T-cell (primary cell): ENCODE results near the gene C1QTNF6. TPM values are rescaled to one million over a fixed set of nuclear protein-coding genes. Genes with fewer than 3 reads are reported as not detected.

Source experiments
- ATAC-seq, 4 experiments: fragments of 200-7000 bp in 3 of 4; fragments of 150-1000 bp in 1 of 4; cut with Tn5 transposase; replicated peaks in 1 of 4; 1 replicate in 3 of 4; 2 replicates in 1 of 4; pipeline ENCODE4 v1.10.0; 2021; ENCODE audit warnings: moderate library complexity in 3 of 4, mild to moderate bottlenecking in 2 of 4, moderate number of reproducible peaks in 1 of 4
- CTCF ChIA-PET, 2 donors: fragments of 300-600 bp; sonication (Branson Sonifier 250); formaldehyde crosslinking; loops; one replicate each; lab custom pipeline; 2022; ENCODE audit warnings: antibody characterized with exemption in 2 of 2; lab: Charles Lee
- POLR2A ChIA-PET, 2 donors: fragments of 300-600 bp; sonication (Branson Sonifier 250); formaldehyde crosslinking; loops; one replicate each; lab custom pipeline; 2022; ENCODE audit warnings: antibody characterized with exemption in 2 of 2; lab: Charles Lee
- DNase-seq, 35 experiments: peaks; one replicate each; pipeline versions ENCODE4 v3.0.0 to v3.0.0-alpha.2; 2013 to 2023
- H3K27ac ChIP-seq: one replicate; pipeline ENCODE4 v1.5.1; 2013; ENCODE audit warnings: low read length
- H3K27me3 ChIP-seq, 2 experiments: replicated peaks in 1 of 2; 1 replicate in 1 of 2; 2 replicates in 1 of 2; pipeline versions ENCODE4 v1.6.1 to v1.7.0; 2013; ENCODE audit warnings: low read length in 1 of 2, mixed read lengths in 1 of 2; ENCODE audit not compliant: control insufficient read depth in 2 of 2, insufficient read depth in 2 of 2; ENCODE audit errors: extremely low read depth in 1 of 2
- H3K36me3 ChIP-seq, 2 donors: 1 replicate in 1 of 2; 2 replicates in 1 of 2; pipeline versions ENCODE4 v1.6.1 to v1.7.0; 2013; ENCODE audit warnings: low read length in 1 of 2; ENCODE audit not compliant: control insufficient read depth in 2 of 2, insufficient read depth in 1 of 2; ENCODE audit errors: extremely low read depth in 1 of 2
- H3K4me1 ChIP-seq, 2 experiments: 1 replicate in 1 of 2; 2 replicates in 1 of 2; pipeline versions ENCODE4 v1.6.1 to v1.7.0; 2013; ENCODE audit warnings: low read length in 2 of 2, mixed read lengths in 1 of 2; ENCODE audit not compliant: insufficient read depth in 2 of 2, control insufficient read depth in 1 of 2; ENCODE audit errors: extremely low read depth in 1 of 2
- H3K4me3 ChIP-seq, 2 donors: 1 replicate in 1 of 2; 2 replicates in 1 of 2; pipeline versions ENCODE4 v1.5.1 to v1.7.0; 2013; ENCODE audit warnings: mild to moderate bottlenecking in 2 of 2, low read length in 1 of 2, moderate library complexity in 1 of 2; ENCODE audit not compliant: control insufficient read depth in 1 of 2; ENCODE audit errors: extremely low read depth in 1 of 2
- H3K9me3 ChIP-seq: 2 replicates; pipeline ENCODE4 v1.7.0; 2013
- H3K27ac Mint-ChIP-seq, 2 donors: one replicate each; pipeline ENCODE4 v1.8.0; 2020 to 2021; ENCODE audit warnings: mild to moderate bottlenecking in 2 of 2, mixed read lengths in 2 of 2
- H3K27me3 Mint-ChIP-seq, 2 donors: one replicate each; pipeline ENCODE4 v1.8.0; 2021 to 2022; ENCODE audit warnings: mixed read lengths in 2 of 2
- H3K36me3 Mint-ChIP-seq: one replicate; pipeline ENCODE4 v1.8.0; 2021; ENCODE audit warnings: mixed read lengths
- H3K4me1 Mint-ChIP-seq, 3 donors: one replicate each; pipeline ENCODE4 v1.8.0; 2020 to 2022; ENCODE audit warnings: mixed read lengths in 3 of 3, mild to moderate bottlenecking in 1 of 3
- H3K4me3 Mint-ChIP-seq, 3 donors: one replicate each; pipeline ENCODE4 v1.8.0; 2020 to 2022; ENCODE audit warnings: mild to moderate bottlenecking in 3 of 3, mixed read lengths in 3 of 3, moderate library complexity in 3 of 3
- H3K9me3 Mint-ChIP-seq, 3 donors: one replicate each; pipeline ENCODE4 v1.8.0; 2020 to 2022; ENCODE audit warnings: mixed read lengths in 3 of 3
- WGBS: methylation state at CpG from one replicate; pipeline ENCODE4 v1.1.5; 2013; ENCODE audit warnings: missing lambda C conversion rate; ENCODE audit not compliant: insufficient coverage; 5-methylcytosine and 5-hydroxymethylcytosine counted together
- total RNA-seq, 35 experiments: library from RNA in 6 of 35; stranded (reverse) in 6 of 35; fragments of 120-200 nt in 1 of 35; gene quantifications; one replicate each; pipeline versions ENCODE4 v1.2.1 to v1.2.4 and lab custom pipeline; 2013 to 2026

The C1QTNF6 gene
- total RNA-seq, 5 donors from 2014 or later (not counting 1 experiment from before 2014, with no cell fraction given), result 9.0 to 26.4 (median 22.0) TPM

DNA sequence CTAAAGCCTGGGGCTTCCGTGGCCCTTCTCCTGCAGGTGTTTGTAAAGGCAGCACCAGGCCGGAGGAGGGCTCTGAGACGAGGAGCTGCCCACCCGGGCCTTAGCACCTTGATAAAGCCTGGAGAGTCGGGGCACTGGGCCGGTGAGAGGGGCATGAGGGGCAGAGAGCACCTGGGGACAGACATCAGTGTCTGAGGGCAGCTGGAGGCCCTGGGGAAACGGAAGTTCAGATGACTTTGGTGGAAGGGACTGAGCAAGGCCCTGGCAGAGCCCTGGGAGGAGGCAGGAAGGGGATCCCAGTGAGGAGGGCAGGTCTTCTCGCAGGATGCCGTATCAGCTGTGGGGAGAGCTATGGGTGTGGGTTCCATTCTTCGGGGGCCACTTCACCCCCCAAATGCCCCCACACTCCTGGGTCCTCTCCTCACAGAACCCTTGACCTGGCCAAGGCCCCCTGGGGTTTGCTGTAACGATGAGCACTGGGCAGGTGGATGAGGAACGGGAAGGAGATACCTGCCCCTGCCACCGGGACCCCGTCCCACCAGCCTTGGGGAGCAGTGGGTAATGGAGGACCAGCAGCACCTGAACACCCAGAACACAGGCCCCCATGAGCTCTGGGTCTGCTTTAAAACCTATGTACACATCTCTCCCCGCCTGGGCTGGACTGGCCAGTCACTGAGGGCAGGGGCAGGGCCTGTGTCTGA lies 7.4 kb downstream of the C1QTNF6 start:
- Histone ChIP-seq H3K27ac (no peak overlapping the region), H3K27me3 (peaks cover 0 to 21% of the 10 kb centered on the region in 2 experiments), H3K4me1 (peaks cover 0 to 47% of the 10 kb centered on the region in 2 experiments), H3K9me3 (no peaks in the 10 kb centered on the region), H3K4me3 (no peak overlapping the region), H3K36me3 (no peaks in the 10 kb centered on the region)
- no peaks in the 10 kb centered on the region for H3K36me3 Mint-ChIP-seq
- CTCF ChIA-PET, result no interaction called here
- DNase-seq, result no peak
- WGBS, result 89% methylated on average over 7 of the region's 15 CpGs
- POLR2A ChIA-PET, result no interaction called here
- no peaks in the 10 kb centered on the region for H3K9me3 Mint-ChIP-seq
- H3K4me1 Mint-ChIP-seq, result peaks cover 39 to 42% (median 41%) of the 10 kb centered on the region in 3 donors
- peaks cover 4 to 6% of the 10 kb centered on the region in 2 donors for H3K27me3 Mint-ChIP-seq
- H3K4me3 Mint-ChIP-seq, result no peak overlapping the region
- ATAC-seq, result no peak
- no peak overlapping the region for H3K27ac Mint-ChIP-seq

DNA sequence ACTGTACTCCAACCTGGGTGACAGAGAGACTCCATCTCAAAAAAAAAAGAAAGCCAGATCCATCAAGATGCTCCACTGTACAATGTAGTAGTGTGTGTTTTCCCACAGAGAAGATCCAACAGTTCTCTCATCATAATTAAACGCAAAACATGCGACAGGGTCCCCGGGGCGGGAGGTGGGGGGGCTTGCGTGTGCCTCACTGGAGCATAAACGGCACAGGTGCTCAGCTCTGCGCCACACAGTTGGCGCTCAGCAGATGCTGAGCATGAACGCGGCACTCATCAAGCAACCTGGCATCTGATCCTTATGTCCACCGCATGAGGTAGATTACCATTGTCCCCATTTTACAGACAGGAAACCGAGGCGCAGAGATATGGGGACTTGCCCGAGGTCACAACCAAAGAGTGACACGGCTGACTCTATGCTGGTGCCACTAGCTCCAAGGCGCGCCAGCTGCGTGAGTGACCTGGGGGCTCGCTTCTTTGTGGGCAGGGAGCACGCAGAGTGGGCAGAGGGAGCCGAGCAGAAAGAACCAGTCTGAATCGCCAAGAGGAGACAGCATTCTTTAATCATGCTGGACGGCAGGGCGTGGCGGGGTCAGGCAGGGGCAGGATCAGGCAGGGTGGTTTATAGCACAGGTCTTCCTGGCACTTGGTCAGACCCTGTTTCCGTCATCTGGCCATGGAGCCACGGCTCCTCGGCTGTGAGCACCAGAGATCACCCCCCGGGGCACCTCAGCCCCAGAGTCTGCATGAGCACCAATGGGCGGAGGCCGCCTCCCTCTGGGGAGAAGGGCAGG lies 8.2 kb downstream of the C1QTNF6 start:
- H3K27ac Mint-ChIP-seq, result no peak overlapping the region
- ChIA-PET POLR2A (no interaction called here), CTCF (no interaction called here)
- no peaks in the 10 kb centered on the region for H3K9me3 Mint-ChIP-seq
- H3K4me1 Mint-ChIP-seq, result peaks cover 33 to 35% (median 33%) of the 10 kb centered on the region in 3 donors
- no peak for ATAC-seq
- peaks cover 0 to 38% of the 10 kb centered on the region in 2 experiments for H3K4me1 ChIP-seq
- H3K4me3 Mint-ChIP-seq, result no peak overlapping the region
- H3K27me3 ChIP-seq, result peaks cover 0 to 26% of the 10 kb centered on the region in 2 experiments
- 94% methylated on average over 29 of the region's 31 CpGs for WGBS
- H3K36me3 ChIP-seq, result no peaks in the 10 kb centered on the region
- H3K27me3 Mint-ChIP-seq, result peaks cover 4 to 6% of the 10 kb centered on the region in 2 donors
- no peak overlapping the region for H3K4me3 ChIP-seq
- no peak overlapping the region for H3K27ac ChIP-seq
- no peak for DNase-seq
- no peaks in the 10 kb centered on the region for H3K9me3 ChIP-seq
- H3K36me3 Mint-ChIP-seq, result no peaks in the 10 kb centered on the region

DNA sequence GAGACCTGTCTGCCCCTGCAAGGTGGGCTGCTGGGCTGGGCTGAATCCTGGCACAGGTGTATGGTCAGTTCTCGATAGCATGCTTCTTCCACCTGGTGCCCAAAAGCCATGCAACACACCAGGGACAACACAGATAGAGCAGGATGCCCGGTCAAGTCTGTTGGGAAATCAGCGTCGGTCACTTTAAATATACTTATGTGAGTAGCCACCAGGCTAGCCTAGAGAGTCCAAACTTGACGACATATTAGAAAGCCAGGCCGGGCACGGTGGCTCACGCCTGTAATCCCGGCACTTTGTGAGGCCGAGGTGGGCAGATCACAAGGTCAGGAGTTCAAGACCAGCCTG lies 8.9 kb downstream of the C1QTNF6 start:
- Mint-ChIP-seq H3K9me3 (no peaks in the 10 kb centered on the region), H3K4me1 (peaks cover 29 to 31% (median 30%) of the 10 kb centered on the region in 3 donors), H3K27me3 (peaks cover 4 to 6% of the 10 kb centered on the region in 2 donors), H3K27ac (no peak overlapping the region), H3K4me3 (no peak overlapping the region), H3K36me3 (peaks cover 6% of the 10 kb centered on the region)
- no peak overlapping the region for H3K27ac ChIP-seq
- peaks cover 0 to 31% of the 10 kb centered on the region in 2 experiments for H3K4me1 ChIP-seq
- H3K4me3 ChIP-seq, result no peak overlapping the region
- ATAC-seq (no peak), DNase-seq (no peak)
- H3K27me3 ChIP-seq, result peaks cover 0 to 26% of the 10 kb centered on the region in 2 experiments
- no peaks in the 10 kb centered on the region for H3K9me3 ChIP-seq
- CTCF ChIA-PET, result no interaction called here
- POLR2A ChIA-PET, result no interaction called here
- 98% methylated on average over 9 of the region's 10 CpGs for WGBS
- H3K36me3 ChIP-seq, result no peaks in the 10 kb centered on the region

DNA sequence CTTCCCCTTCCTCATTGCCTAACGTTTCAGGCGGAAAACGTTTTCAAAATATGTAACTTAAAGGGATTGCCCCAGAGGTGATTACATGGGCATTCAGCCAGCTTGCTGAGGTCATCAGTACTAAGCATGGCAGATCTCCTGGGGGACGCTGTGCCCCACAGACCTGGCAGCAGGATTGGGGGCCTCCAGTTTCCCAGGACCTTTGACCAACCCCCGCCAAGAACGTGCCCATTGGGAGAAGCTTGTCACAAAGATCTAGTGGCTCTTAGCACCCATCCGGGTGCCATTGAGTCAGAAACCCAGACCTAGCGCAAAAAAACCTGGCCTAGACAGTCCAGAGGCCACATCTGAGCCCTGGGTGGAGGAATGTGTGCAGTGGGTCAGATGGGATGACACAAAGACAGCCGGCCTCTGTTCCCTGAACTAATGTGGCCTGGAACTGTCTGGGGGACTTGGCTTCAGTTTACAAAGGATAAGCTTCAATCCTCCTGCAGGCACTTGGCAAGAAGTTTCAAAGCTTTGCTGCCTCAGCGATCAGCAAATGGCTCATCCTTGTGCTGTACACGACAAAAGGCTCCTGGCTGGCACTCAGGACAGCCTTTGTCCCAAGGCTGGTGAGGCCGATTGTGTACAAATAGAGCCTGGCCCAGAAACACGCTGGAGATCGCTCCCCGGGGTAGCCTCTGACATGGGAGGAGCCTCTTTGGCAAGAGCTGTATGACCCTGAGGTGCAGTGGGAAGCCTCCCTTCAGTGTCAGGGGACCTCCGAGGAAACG lies 9.5 kb downstream of the C1QTNF6 start:
- DNase-seq (no peak), ATAC-seq (no peak)
- Histone ChIP-seq H3K4me1 (peaks cover 0 to 26% of the 10 kb centered on the region in 2 experiments), H3K27me3 (peaks cover 0 to 26% of the 10 kb centered on the region in 2 experiments), H3K27ac (no peak overlapping the region), H3K4me3 (no peak overlapping the region), H3K36me3 (no peaks in the 10 kb centered on the region), H3K9me3 (no peaks in the 10 kb centered on the region)
- Mint-ChIP-seq H3K27ac (no peak overlapping the region), H3K9me3 (no peaks in the 10 kb centered on the region), H3K36me3 (peaks cover 6% of the 10 kb centered on the region), H3K4me1 (peaks cover 25 to 29% (median 28%) of the 10 kb centered on the region in 3 donors), H3K4me3 (peak overlapping the region in 1 of 3 donors; percentile 59), H3K27me3 (peaks cover 4 to 6% of the 10 kb centered on the region in 2 donors)
- POLR2A ChIA-PET, result no interaction called here
- CTCF ChIA-PET, result no interaction called here
- 89% methylated on average over 15 of the region's 17 CpGs for WGBS

DNA sequence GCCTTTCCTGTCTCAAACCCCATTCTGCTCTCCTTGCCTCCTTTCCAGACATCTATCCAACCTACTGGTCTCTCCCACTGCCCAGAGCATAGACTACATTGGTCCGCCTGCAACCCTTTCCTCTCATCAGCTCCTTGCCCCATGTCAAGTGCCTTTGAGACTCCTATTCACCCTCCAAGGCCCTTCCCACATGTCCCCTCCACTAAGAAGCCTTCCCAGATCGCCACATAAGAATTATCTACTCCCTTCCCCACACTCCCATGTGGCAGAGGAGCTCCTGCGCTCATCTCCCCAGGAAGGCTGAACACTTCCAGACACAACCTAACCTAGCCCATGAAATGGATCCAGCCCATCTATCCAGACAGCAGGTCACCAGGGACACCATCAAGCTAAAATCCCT lies 10.3 kb downstream of the C1QTNF6 start:
- Mint-ChIP-seq H3K4me1 (peaks cover 24 to 26% (median 25%) of the 10 kb centered on the region in 3 donors), H3K9me3 (no peaks in the 10 kb centered on the region), H3K27me3 (peaks cover 4 to 6% of the 10 kb centered on the region in 2 donors), H3K4me3 (peak overlapping the region in 1 of 3 donors; percentile 59), H3K36me3 (peaks cover 6% of the 10 kb centered on the region), H3K27ac (peak overlapping the region in 1 of 2 donors; percentile 35)
- no peak for DNase-seq
- CTCF ChIA-PET, result no interaction called here
- no peak for ATAC-seq
- Histone ChIP-seq H3K9me3 (no peaks in the 10 kb centered on the region), H3K4me3 (no peak overlapping the region), H3K4me1 (peaks cover 0 to 18% of the 10 kb centered on the region in 2 experiments), H3K27me3 (peaks cover 0 to 26% of the 10 kb centered on the region in 2 experiments), H3K36me3 (no peaks in the 10 kb centered on the region), H3K27ac (no peak overlapping the region)
- 88% methylated on average over 3 of the region's 3 CpGs for WGBS
- POLR2A ChIA-PET, result no interaction called here

DNA sequence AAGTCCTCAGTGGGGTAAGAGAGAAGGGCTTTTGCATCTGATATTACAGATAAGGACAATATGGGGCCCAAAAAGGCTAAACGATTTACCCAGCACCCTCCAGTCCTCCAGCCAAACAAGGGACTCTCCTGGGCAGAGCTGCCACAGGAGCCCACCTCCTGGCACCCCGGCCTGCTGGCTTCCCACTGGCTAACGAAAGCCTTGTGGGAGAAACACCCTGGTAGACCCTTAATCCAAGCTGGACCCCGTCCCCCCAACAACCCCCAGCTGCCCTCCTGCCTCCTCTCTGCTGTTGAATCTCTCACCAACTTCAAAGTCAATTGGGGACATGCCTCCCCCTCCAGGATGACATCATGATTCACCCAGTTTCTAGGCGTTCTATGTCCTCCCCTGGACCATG lies 10.8 kb downstream of the C1QTNF6 start:
- peaks cover 24 to 26% (median 25%) of the 10 kb centered on the region in 3 donors for H3K4me1 Mint-ChIP-seq
- no peak overlapping the region for H3K27ac Mint-ChIP-seq

More for the DNA sequence above, 10.8 kb downstream of the C1QTNF6 start:
- ChIA-PET CTCF (no interaction called here), POLR2A (no interaction called here)
- peaks cover 4 to 6% of the 10 kb centered on the region in 2 donors for H3K27me3 Mint-ChIP-seq
- peaks cover 0 to 26% of the 10 kb centered on the region in 2 experiments for H3K27me3 ChIP-seq
- peaks cover 0 to 17% of the 10 kb centered on the region in 2 experiments for H3K4me1 ChIP-seq
- H3K27ac ChIP-seq, result no peak overlapping the region
- no peaks in the 10 kb centered on the region for H3K9me3 Mint-ChIP-seq
- peaks cover 6% of the 10 kb centered on the region for H3K36me3 Mint-ChIP-seq
- ATAC-seq (no peak), DNase-seq (no peak)
- no peak overlapping the region for H3K4me3 Mint-ChIP-seq
- H3K4me3 ChIP-seq, result no peak overlapping the region
- no peaks in the 10 kb centered on the region for H3K36me3 ChIP-seq
- WGBS, result 68% methylated on average over 5 of the region's 5 CpGs
- no peaks in the 10 kb centered on the region for H3K9me3 ChIP-seq
